HG02798 (cell line): ENCODE results near the gene MRPL9.

Experiments
- ATAC-seq: cut with Tn5 transposase; IDR thresholded peaks from one replicate; pipeline ENCODE4 v1.9.1; 2021; ENCODE audit warnings: mild to moderate bottlenecking; ENCODE audit not compliant: unreplicated experiment, poor library complexity

The MRPL9 gene

DNA sequence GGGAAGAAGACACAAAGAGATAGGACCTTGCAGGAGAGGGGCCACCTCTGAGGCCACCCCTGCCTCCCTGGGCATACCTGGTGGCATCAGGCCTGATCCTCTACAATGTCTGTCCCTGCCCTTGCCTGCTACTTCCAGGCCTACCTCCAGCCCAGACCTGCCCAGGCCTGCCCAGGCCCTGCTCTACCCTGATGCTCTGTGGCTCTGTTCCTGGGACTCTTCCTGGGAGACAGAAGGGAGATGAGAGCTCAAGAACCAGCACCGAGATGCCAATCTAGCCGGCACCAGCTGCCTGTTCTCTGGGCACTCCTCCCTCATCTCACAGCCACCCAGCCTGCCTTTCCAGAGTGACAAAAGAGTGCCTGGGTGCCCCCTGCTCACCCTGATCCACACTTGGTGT lies 49.4 kb downstream of the MRPL9 start:
- no peak for ATAC-seq

DNA sequence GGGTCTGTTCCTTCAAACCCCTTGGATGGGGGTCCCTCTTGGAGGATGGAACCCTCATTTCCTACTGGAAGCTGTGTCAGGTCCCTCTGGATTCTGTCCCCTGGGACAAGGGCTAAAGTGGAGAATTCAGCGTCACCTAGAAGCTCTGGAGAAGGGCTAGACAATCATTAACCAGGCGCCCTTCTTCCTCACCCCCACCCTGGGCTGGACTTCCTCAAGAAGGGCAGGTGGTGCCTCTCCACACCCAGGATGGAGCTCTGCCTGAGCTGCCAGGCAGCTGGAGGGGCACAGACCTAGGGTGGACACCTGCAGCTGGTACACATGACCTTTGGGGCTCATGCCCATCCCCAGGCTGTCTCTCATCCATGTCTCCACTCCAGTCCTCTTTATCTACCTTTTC lies 50.3 kb downstream of the MRPL9 start:
- no peak for ATAC-seq

GRCh38 chr1:151711951-151712350 lies 51.3 kb downstream of the MRPL9 start:
- ATAC-seq, result no peak

DNA sequence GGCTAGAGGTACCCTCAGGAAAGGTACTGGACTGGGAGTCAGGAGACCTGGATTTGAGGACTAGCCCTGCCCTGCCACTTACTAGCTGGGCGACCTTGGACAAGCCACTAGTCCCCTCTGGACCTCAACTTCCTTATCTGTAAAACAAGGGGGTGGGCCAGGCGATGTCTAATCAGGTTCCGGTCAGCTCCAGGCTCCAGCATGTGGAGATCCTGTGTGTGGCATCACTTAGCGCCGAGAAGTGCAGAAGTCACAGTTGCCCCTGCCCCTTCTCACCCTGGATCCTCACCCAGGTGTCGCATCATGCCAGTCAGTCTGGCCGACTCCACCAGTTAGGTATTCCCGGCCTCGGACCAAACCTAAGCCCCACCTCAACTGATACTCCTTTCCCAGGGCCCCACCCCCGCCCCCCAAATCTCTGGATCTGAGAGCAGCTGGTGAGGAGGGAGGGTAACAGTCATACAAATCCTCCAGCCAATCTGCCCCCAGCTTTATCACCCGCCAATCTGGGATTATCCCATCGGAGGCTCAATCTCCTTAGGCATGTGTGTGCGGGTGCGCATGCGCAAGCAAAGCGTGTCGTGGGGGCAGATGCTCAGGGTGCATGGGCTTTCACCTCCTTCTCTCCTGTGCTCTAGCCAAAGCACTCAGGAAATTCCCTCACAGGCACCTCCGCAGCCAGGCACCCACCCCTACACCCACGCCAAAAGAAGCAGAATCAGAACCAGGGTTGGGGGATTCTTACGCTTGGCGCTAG lies 52.1 kb downstream of the MRPL9 start:
- ATAC-seq, result no peak

GRCh38 chr1:151710187-151710840 lies 53.0 kb downstream of the MRPL9 start:
- ATAC-seq, result no peak
